HG02970 (cell line): ENCODE measurements around the gene CHCHD6.

ENCODE experiments used
- ATAC-seq: cut with Tn5 transposase; IDR thresholded peaks from one replicate; pipeline ENCODE4 v1.9.1; 2021; ENCODE audit warnings: mild to moderate bottlenecking, moderate library complexity, moderate number of reproducible peaks; ENCODE audit not compliant: unreplicated experiment, low FRiP score

The CHCHD6 gene

GRCh38 chr3:126703512-126704493 is at the start of gene CHCHD6:
TSS of gene CHCHD6 (plus strand) at chr3:126704240. CDS start at chr3:126704313, 73 bp downstream.
- peak; percentile 96 for ATAC-seq

- no peak for ATAC-seq
Measured at GRCh38 chr3:126654571-126655383, 49.3 kb upstream of the CHCHD6 start, which contains the start of gene TXNRD3. TSS of gene TXNRD3 (minus strand) at chr3:126655124.

- no peak for ATAC-seq
Measured at GRCh38 chr3:126655887-126656286, 48.2 kb upstream of the CHCHD6 start.

- no peak for ATAC-seq
Measured at GRCh38 chr3:126656371-126657134, 47.5 kb upstream of the CHCHD6 start.

- no peak for ATAC-seq
Measured at GRCh38 chr3:126657901-126658300, 46.1 kb upstream of the CHCHD6 start.

- no peak for ATAC-seq
Measured at GRCh38 chr3:126658584-126658983, 45.5 kb upstream of the CHCHD6 start.

- ATAC-seq = no peak
Measured at GRCh38 chr3:126659915-126660886, 43.8 kb upstream of the CHCHD6 start.

GRCh38 chr3:126661532-126662364 is 42.3 kb upstream of the CHCHD6 start:
- ATAC-seq = no peak

- no peak for ATAC-seq
Measured at GRCh38 chr3:126663257-126663656, 40.8 kb upstream of the CHCHD6 start.

- ATAC-seq = no peak
Measured at GRCh38 chr3:126663750-126664149, 40.3 kb upstream of the CHCHD6 start.

- no peak for ATAC-seq
Measured at GRCh38 chr3:126664591-126665214, 39.3 kb upstream of the CHCHD6 start.

- no peak for ATAC-seq
Measured at GRCh38 chr3:126665221-126665936, 38.7 kb upstream of the CHCHD6 start.

- no peak for ATAC-seq
Measured at GRCh38 chr3:126665959-126666657, 37.9 kb upstream of the CHCHD6 start.

- ATAC-seq = no peak
Measured at GRCh38 chr3:126666658-126667528, 37.1 kb upstream of the CHCHD6 start.

- ATAC-seq = no peak
Measured at GRCh38 chr3:126667631-126668449, 36.2 kb upstream of the CHCHD6 start.
